ENCODE data around the gene PPFIBP1. TPM values are rescaled to one million over a fixed set of nuclear protein-coding genes. Genes with fewer than 3 reads are reported as not detected.

The PPFIBP1 gene
- total and polyA plus RNA-seq, 2 donors (not counting 1 experiment from before 2014, with no cell fraction given): 3.3 to 15.0 TPM

DNA sequence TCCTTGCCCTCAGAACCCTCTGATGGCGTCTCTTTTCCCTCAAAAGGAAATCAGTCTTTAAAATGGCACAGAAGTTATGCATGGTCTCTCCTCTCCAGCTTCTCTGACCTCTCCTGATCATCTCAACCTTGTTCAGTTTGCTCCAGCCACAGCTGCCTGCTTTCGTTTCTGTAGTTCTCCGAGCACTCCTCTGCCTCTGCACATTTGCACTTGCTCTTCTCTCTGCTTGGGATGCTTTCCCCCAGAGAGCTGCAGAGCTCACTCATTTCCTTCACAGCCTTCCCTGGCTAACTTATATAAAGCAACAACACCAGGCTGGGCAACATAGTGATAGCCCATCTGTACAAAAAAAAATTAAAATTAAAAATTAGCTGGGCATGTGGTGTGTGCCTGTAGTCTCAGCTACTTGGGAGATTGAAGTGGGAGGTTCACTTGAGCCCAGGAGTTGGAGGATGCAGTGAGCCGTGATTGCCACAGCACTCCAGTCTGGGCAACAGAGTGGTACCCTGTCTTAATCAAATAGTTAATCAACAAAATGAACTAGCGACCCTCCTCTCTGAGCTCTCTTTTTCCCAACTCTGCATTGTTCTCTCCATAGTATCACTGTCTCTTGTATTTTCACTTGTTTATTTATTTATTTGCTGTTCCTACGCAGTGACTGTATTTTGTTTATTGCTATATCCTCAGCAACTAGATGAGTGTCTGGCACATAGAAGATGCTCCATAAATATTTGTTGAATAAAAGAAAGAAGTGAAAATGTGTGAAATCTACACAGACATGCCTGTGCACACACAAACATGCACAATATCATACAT, 37.7 kb downstream of the PPFIBP1 start:
- no peak overlapping the region for H3K4me2 ChIP-seq (replicated peaks; ENCODE audit: low read depth, low read length, poor library complexity, severe bottlenecking)
- no peak overlapping the region for H3K27ac Mint-ChIP-seq
- intact Hi-C loops (cut with micrococcal nuclease): no loop called here
- H3K4me1 ChIP-seq (ENCODE audit: control insufficient read depth in 2 of 2, insufficient read depth in 2 of 2, low read length in 2 of 2): no peaks in the 10 kb centered on the region
- H3K27me3 ChIP-seq (replicated peaks in 1 of 4; ENCODE audit: control extremely low read depth in 1 of 4, control insufficient read depth in 3 of 4, insufficient read depth in 4 of 4, low read length in 3 of 4): no peaks in the 10 kb centered on the region
- ChIA-PET CTCF (no interaction called here), POLR2A (no interaction called here)
- H3K4me3 ChIP-seq (ENCODE audit: control extremely low read depth in 1 of 5, extremely low read depth in 1 of 5, insufficient read depth in 1 of 5, low read depth in 2 of 5, low read length in 4 of 5): no peak overlapping the region
- no peaks in the 10 kb centered on the region for H4K20me1 ChIP-seq (ENCODE audit: control insufficient read depth, insufficient read depth, low read length, poor library complexity, severe bottlenecking)
- WGBS (ENCODE audit: insufficient coverage): 52% methylated on average over 3 of the region's 6 CpGs
- no peaks in the 10 kb centered on the region for H3K9me3 ChIP-seq (ENCODE audit: control extremely low read depth in 1 of 3, control insufficient read depth in 2 of 3, insufficient read depth in 1 of 3, low read length in 2 of 3)
- no peak overlapping the region for H3K9ac ChIP-seq (ENCODE audit: low read length)
- H3K27me3 Mint-ChIP-seq: peaks cover 4% of the 10 kb centered on the region
- no peaks in the 10 kb centered on the region for H3K36me3 ChIP-seq (replicated peaks in 1 of 2; ENCODE audit: control extremely low read depth in 1 of 2, control insufficient read depth in 1 of 2, extremely low read depth in 1 of 2, insufficient read depth in 2 of 2, low read length in 1 of 2)
- TF ChIP-seq, protein P1, sequence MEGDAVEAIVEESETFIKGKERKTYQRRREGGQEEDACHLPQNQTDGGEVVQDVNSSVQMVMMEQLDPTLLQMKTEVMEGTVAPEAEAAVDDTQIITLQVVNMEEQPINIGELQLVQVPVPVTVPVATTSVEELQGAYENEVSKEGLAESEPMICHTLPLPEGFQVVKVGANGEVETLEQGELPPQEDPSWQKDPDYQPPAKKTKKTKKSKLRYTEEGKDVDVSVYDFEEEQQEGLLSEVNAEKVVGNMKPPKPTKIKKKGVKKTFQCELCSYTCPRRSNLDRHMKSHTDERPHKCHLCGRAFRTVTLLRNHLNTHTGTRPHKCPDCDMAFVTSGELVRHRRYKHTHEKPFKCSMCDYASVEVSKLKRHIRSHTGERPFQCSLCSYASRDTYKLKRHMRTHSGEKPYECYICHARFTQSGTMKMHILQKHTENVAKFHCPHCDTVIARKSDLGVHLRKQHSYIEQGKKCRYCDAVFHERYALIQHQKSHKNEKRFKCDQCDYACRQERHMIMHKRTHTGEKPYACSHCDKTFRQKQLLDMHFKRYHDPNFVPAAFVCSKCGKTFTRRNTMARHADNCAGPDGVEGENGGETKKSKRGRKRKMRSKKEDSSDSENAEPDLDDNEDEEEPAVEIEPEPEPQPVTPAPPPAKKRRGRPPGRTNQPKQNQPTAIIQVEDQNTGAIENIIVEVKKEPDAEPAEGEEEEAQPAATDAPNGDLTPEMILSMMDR (IDR thresholded peaks at IDR 0.05): no peak
- TF ChIP-seq EZH2 (IDR thresholded peaks at IDR 0.05; ENCODE audit: borderline replicate concordance, insufficient read depth, low read depth, low read length, poor library complexity, severe bottlenecking): no peak
- no peak for DNase-seq
- peaks cover 5% of the 10 kb centered on the region for H3K4me1 Mint-ChIP-seq
- no peak overlapping the region for H3K4me3 Mint-ChIP-seq
- H3K79me2 ChIP-seq (ENCODE audit: control insufficient read depth, insufficient read depth, low read length): peaks cover 14% of the 10 kb centered on the region
- no peak overlapping the region for H2AFZ ChIP-seq (ENCODE audit: insufficient read depth, low read depth, low read length, poor library complexity, severe bottlenecking)
- no peak for ATAC-seq (ENCODE audit: low read depth)
- H3K9me3 Mint-ChIP-seq (ENCODE audit: insufficient read depth): no peaks in the 10 kb centered on the region
- H3K27ac ChIP-seq (ENCODE audit: low read length in 2 of 2): no peak overlapping the region

GRCh38 chr12:27564612-27565213, 40.7 kb downstream of the PPFIBP1 start:
- no peak for TF ChIP-seq EZH2 (IDR thresholded peaks at IDR 0.05; ENCODE audit: borderline replicate concordance, insufficient read depth, low read depth, low read length, poor library complexity, severe bottlenecking)
- TF ChIP-seq, protein P1 (IDR thresholded peaks at IDR 0.05): no peak
- no peaks in the 10 kb centered on the region for H3K9me3 Mint-ChIP-seq (ENCODE audit: insufficient read depth)
- DNase-seq: no peak
- Histone ChIP-seq H3K4me1 (ENCODE audit: control insufficient read depth in 2 of 2, insufficient read depth in 2 of 2, low read length in 2 of 2) (no peaks in the 10 kb centered on the region), H3K9ac (ENCODE audit: low read length) (no peak overlapping the region), H3K79me2 (ENCODE audit: control insufficient read depth, insufficient read depth, low read length) (no peaks in the 10 kb centered on the region), H3K4me2 (replicated peaks; ENCODE audit: low read depth, low read length, poor library complexity, severe bottlenecking) (no peak overlapping the region), H3K27me3 (replicated peaks in 1 of 4; ENCODE audit: control extremely low read depth in 1 of 4, control insufficient read depth in 3 of 4, insufficient read depth in 4 of 4, low read length in 3 of 4) (no peaks in the 10 kb centered on the region), H3K36me3 (replicated peaks in 1 of 2; ENCODE audit: control extremely low read depth in 1 of 2, control insufficient read depth in 1 of 2, extremely low read depth in 1 of 2, insufficient read depth in 2 of 2, low read length in 1 of 2) (no peaks in the 10 kb centered on the region), H2AFZ (ENCODE audit: insufficient read depth, low read depth, low read length, poor library complexity, severe bottlenecking) (no peak overlapping the region), H3K4me3 (ENCODE audit: control extremely low read depth in 1 of 5, extremely low read depth in 1 of 5, insufficient read depth in 1 of 5, low read depth in 2 of 5, low read length in 4 of 5) (no peak overlapping the region), H4K20me1 (ENCODE audit: control insufficient read depth, insufficient read depth, low read length, poor library complexity, severe bottlenecking) (no peaks in the 10 kb centered on the region), H3K9me3 (ENCODE audit: control extremely low read depth in 1 of 3, control insufficient read depth in 2 of 3, insufficient read depth in 1 of 3, low read length in 2 of 3) (no peaks in the 10 kb centered on the region), H3K27ac (ENCODE audit: low read length in 2 of 2) (no peak overlapping the region)
- no peak for ATAC-seq (ENCODE audit: low read depth)
- ChIA-PET POLR2A (no interaction called here), CTCF (interaction anchor here (0.6 kb wide), 1 partner anchor 23 kb away, joined by 3 read pairs; no protein-coding TSS in a partner anchor)
- no peak overlapping the region for H3K27ac Mint-ChIP-seq
- WGBS (ENCODE audit: insufficient coverage): 93% methylated on average over 8 of the region's 9 CpGs
- H3K27me3 Mint-ChIP-seq: peaks cover 4% of the 10 kb centered on the region
- H3K4me3 Mint-ChIP-seq: no peak overlapping the region
- intact Hi-C loops (cut with micrococcal nuclease): no loop called here
- peaks cover 2% of the 10 kb centered on the region for H3K4me1 Mint-ChIP-seq
